Psoas muscle (tissue), 8 donors: ENCODE measurements around the gene IFITM5. TPM values are rescaled to one million over a fixed set of nuclear protein-coding genes. Genes with fewer than 3 reads are reported as not detected.

ENCODE experiments used
- ATAC-seq, 4 donors: fragments of 200-7000 bp; cut with Tn5 transposase; one replicate each; pipeline ENCODE4 v1.9.1; 2020; ENCODE audit warnings: moderate library complexity in 3 of 4, mild to moderate bottlenecking in 2 of 4
- DNase-seq, 2 donors: peaks; one replicate each; pipeline ENCODE4 v3.0.0-alpha.2; 2020
- H3K27ac ChIP-seq: fragments of 200-600 bp; one replicate; pipeline ENCODE4 v1.8.0; 2022
- H3K27me3 ChIP-seq, 3 donors: fragments of 200-600 bp in 1 of 3; one replicate each; pipeline versions ENCODE4 v1.6.1 to v1.8.0; 2013 to 2022; ENCODE audit warnings: low read length in 2 of 3, mild to moderate bottlenecking in 2 of 3, moderate library complexity in 1 of 3; ENCODE audit not compliant: insufficient read depth in 3 of 3
- H3K36me3 ChIP-seq, 2 donors: fragments of 200-600 bp in 1 of 2; one replicate each; pipeline versions ENCODE4 v1.6.1 to v1.8.0; 2013 to 2022; ENCODE audit warnings: low read depth in 1 of 2, mild to moderate bottlenecking in 1 of 2, moderate library complexity in 1 of 2; ENCODE audit not compliant: insufficient read depth in 1 of 2
- H3K4me1 ChIP-seq: fragments of 200-600 bp; one replicate; pipeline ENCODE4 v1.8.0; 2022
- H3K4me3 ChIP-seq: fragments of 200-600 bp; one replicate; pipeline ENCODE4 v1.8.0; 2022; ENCODE audit warnings: mild to moderate bottlenecking
- H3K9me3 ChIP-seq: fragments of 200-600 bp; one replicate; pipeline ENCODE4 v1.8.0; 2022
- WGBS, 3 donors: extraction: QIAGEN DNeasy Blood & Tissue Kit; methylation state at CpG; one replicate each; pipeline versions ENCODE4 v1.1.6 to v1.1.7; 2013; 5-methylcytosine and 5-hydroxymethylcytosine counted together
- intact Hi-C, 2 donors: fragments of 100-400 bp; cut with DNase I; formaldehyde crosslinking; loops; one replicate each; pipeline versions ENCODE4 v1.11.0 to v1.14.2; 2022
- polyA plus RNA-seq, 3 donors: library from polyadenylated mRNA; stranded (reverse); fragments of 200-250 nt; gene quantifications; one replicate each; pipeline ENCODE4 v1.2.3, GENCODE V29; 2013
- total RNA-seq, 4 donors: library from RNA; stranded (reverse); fragmentation: NEBNext Ultra II Directional in 2 of 4; extraction: Animal tissue kit (Norgen Biotek cat#: 25700) in 2 of 4; gene quantifications; one replicate each; pipeline versions ENCODE4 v1.2.1 to v1.2.4, GENCODE V29; 2021 to 2023
- TF ChIP-seq, protein P1 (sequence below): fragments of 200-600 bp; IDR thresholded peaks from one replicate; pipeline ENCODE4 v1.8.0; 2022; ENCODE audit warnings: antibody characterized with exemption
- donor health status: healthy with polysubstance abuse.
- donor health status: DM: no; HTN: no; CAD: no; lungs with moderate emphysema.
- donor health status: Bipolar disorder and iron deficiency.
- donor health status: healthy.
- donor health status: DM: yes; HTN: yes; CAD: no.
- donor health status: DM: no; HTN: no; CAD: no.
- donor health status: DM: no; HTN: no; CAD: no.
- donor health status: DM: yes; HTN: yes; CAD: no.

Gene IFITM5
- total and polyA plus RNA-seq, 7 donors: not detected

DNA sequence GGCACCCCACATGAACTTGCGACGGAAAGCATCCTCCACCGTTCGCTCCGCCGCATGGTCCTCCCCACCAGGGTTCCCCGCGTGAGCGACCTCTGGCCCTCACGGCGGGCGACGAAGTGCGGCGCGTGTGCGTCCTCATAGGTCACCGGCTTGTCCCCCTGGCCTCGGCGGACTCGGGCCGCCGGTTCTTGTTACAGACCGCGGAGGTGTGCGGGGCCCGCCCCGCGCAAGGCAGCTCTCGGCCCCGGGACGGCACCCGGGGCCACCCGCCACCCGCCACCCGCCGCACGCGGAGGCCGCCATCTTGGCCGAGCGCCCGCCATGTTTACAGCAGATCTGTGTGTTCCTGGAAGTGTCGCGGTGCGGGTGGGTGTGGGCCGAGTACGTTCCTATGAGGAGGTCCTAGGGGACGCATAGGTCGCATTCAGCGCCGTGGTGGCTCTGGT, 4.8 kb upstream of the IFITM5 start:
- Histone ChIP-seq H3K36me3 (no peaks in the 10 kb centered on the region), H3K4me1 (no peaks in the 10 kb centered on the region), H3K9me3 (no peaks in the 10 kb centered on the region), H3K4me3 (no peak overlapping the region), H3K27me3 (peaks cover 0 to 24% (median 4%) of the 10 kb centered on the region in 3 donors), H3K27ac (no peak overlapping the region)
- intact Hi-C loops: loop anchor here in 1 of 2 donors (2.0 kb wide), 1 partner anchor 57 kb away; no protein-coding TSS in a partner anchor
- DNase-seq (peak in 1 of 2 donors; percentile 53), ATAC-seq (no peak)
- 80 to 91% (median 80%) methylated on average over 51 to 52 of the region's 52 CpGs for WGBS, 3 donors
- TF ChIP-seq, protein P1, sequence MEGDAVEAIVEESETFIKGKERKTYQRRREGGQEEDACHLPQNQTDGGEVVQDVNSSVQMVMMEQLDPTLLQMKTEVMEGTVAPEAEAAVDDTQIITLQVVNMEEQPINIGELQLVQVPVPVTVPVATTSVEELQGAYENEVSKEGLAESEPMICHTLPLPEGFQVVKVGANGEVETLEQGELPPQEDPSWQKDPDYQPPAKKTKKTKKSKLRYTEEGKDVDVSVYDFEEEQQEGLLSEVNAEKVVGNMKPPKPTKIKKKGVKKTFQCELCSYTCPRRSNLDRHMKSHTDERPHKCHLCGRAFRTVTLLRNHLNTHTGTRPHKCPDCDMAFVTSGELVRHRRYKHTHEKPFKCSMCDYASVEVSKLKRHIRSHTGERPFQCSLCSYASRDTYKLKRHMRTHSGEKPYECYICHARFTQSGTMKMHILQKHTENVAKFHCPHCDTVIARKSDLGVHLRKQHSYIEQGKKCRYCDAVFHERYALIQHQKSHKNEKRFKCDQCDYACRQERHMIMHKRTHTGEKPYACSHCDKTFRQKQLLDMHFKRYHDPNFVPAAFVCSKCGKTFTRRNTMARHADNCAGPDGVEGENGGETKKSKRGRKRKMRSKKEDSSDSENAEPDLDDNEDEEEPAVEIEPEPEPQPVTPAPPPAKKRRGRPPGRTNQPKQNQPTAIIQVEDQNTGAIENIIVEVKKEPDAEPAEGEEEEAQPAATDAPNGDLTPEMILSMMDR: no peak

DNA sequence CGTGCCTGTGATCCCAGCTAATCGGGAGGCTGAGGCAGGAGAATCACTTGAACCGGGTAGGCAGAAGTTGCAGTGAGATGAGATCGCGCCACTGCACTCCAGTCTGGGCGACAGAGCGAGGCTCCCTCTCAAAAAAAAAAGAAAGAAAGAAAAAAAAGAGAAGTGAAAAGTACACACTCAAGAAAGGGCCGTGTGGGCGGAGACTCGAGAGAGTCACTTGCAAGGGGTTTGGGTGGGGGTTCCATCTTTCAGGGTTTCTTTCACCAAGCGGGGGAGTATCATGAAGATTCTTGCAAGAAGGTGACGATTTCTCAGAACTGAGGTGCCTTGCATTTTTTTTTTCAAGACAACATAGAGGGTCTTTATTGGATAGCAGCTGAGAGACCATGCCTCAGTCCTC, 4.0 kb upstream of the IFITM5 start:
- Histone ChIP-seq H3K4me3 (no peak overlapping the region), H3K36me3 (no peaks in the 10 kb centered on the region), H3K27ac (no peak overlapping the region), H3K27me3 (peaks cover 0 to 30% (median 4%) of the 10 kb centered on the region in 3 donors), H3K4me1 (no peaks in the 10 kb centered on the region), H3K9me3 (no peaks in the 10 kb centered on the region)
- ATAC-seq: no peak
- intact Hi-C loops: no loop called here
- TF ChIP-seq, protein P1: no peak
- 86 to 90% (median 87%) methylated on average over 12 of the region's 12 CpGs for WGBS, 3 donors
- peak in 1 of 2 donors; percentile 15 for DNase-seq

DNA sequence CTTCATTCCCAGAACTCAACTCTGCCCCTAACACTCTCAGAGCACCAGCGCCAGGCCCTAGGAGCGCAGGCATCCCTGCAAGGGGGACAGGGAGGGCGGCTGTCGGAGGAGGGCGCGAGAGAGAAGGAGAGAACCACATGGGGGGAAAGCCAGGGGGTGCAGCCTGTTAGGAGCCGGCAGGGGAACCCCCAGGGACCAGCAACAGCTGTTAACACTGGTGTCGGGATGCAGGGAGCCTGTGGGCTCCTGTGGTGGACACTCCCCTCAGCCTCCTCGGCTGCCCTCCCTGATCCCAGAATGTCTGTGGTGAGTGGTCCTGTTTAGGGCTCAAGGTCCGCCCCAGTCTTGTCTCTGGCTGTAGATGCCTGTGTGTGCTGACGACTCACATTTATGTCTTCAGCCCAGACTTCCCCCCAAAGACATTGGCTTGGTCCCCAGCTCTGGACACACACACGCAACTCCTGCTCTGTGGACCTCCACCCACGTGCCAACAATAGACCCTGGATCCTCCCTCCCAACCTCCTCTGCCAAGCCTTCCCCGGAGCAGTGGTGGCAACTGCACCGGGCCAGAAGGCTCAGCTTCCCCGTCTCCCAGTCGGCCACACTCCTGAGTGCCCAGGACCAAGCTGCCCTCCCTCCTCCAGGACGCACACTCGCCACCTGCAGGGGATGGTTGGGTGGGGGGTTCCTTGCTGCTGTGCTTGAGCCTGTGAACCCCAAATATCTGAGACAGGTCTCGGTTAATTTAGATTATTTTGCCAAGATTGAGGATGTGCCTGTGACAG, 817 bp upstream of the IFITM5 start:
- H3K9me3 ChIP-seq: no peaks in the 10 kb centered on the region
- ATAC-seq (no peak), DNase-seq (peak; percentile 21 to 47)
- no peaks in the 10 kb centered on the region for H3K4me1 ChIP-seq
- H3K36me3 ChIP-seq: no peaks in the 10 kb centered on the region
- 10 to 26% (median 13%) methylated on average over 18 to 20 of the region's 20 CpGs for WGBS, 3 donors
- intact Hi-C loops: loop anchor here in 1 of 2 donors (5.0 kb wide), 1 partner anchor 62 kb away; no protein-coding TSS in a partner anchor
- H3K27me3 ChIP-seq: peaks cover 0 to 50% (median 4%) of the 10 kb centered on the region in 3 donors
- TF ChIP-seq, protein P1: no peak
- H3K27ac ChIP-seq: no peak overlapping the region
- H3K4me3 ChIP-seq: no peak overlapping the region

DNA sequence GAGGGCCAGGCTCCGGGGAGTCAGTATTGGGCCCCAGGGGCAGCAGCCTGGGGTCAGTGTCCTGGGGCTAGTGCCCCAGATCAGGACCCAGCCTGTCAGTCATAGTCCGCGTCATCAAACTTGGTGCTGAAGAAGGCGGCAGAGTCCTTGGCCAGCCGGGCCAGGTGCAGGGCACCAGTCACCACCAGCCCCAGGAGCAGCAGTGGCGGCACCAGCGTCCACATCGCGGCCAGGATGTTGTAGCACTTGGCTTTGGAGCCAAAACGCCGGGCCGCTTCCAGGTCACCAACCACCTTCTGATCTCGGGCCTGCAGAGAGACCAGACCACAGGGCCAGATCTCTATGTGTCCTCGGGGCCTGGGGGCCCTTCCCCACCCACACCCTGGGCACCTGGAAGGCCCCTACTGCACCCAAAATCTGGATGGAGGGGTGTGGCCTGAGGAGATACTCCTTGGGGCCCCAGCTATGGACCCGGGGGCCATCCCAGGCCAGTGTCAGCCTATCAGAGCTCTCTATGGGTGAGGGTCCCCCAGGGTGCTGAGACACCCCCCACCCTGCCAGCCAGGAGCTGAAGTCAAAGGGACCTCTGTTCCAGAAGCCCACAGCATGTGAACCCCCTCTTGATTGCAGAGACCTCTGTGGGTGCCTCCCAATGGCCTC, 790 bp downstream of the IFITM5 start:
- peak; percentile 17 to 42 for DNase-seq

More for the DNA sequence above, 790 bp downstream of the IFITM5 start:
- no peaks in the 10 kb centered on the region for H3K4me1 ChIP-seq
- H3K27me3 ChIP-seq: peaks cover 0 to 39% (median 4%) of the 10 kb centered on the region in 3 donors
- 53 to 70% (median 57%) methylated on average over 15 of the region's 15 CpGs for whole genome bisulfite sequencing, 3 donors
- no peak overlapping the region for H3K27ac ChIP-seq
- no peaks in the 10 kb centered on the region for H3K36me3 ChIP-seq
- H3K4me3 ChIP-seq: no peak overlapping the region
- TF ChIP-seq, protein P1: no peak
- ATAC-seq: peak in 1 of 4 donors; percentile 3
- intact Hi-C loops: loop anchor here in 1 of 2 donors (5.0 kb wide), 1 partner anchor 64 kb away; no protein-coding TSS in a partner anchor
- no peaks in the 10 kb centered on the region for H3K9me3 ChIP-seq
